HG03457 (cell line): ENCODE results near the gene EPHA4.

Experiments used
- ATAC-seq: cut with Tn5 transposase; IDR thresholded peaks from one replicate; pipeline ENCODE4 v1.9.1; 2021; ENCODE audit warnings: moderate number of reproducible peaks; ENCODE audit not compliant: unreplicated experiment

The EPHA4 gene

GRCh38 chr2:221572821-221573429 lies 821 bp upstream of the EPHA4 start:
- ATAC-seq: peak; percentile 23

GRCh38 chr2:221571551-221572218 lies 419 bp downstream of the EPHA4 start:
- ATAC-seq: no peak

- ATAC-seq: no peak
These were observed 1.0 kb downstream of the EPHA4 start for GRCh38 chr2:221571025-221571550.

- ATAC-seq: no peak
These were observed 1.7 kb downstream of the EPHA4 start for GRCh38 chr2:221570321-221570935.

GRCh38 chr2:221569871-221570270 lies 2.2 kb downstream of the EPHA4 start:
- no peak for ATAC-seq

GRCh38 chr2:221569425-221569845 lies 2.7 kb downstream of the EPHA4 start:
- ATAC-seq: no peak

- no peak for ATAC-seq
These were observed 3.8 kb downstream of the EPHA4 start for GRCh38 chr2:221568299-221568698.

- ATAC-seq: no peak
These were observed 4.3 kb downstream of the EPHA4 start for GRCh38 chr2:221567809-221568208.

GRCh38 chr2:221567231-221567760 lies 4.8 kb downstream of the EPHA4 start:
- ATAC-seq: no peak

GRCh38 chr2:221563270-221563985 lies 8.7 kb downstream of the EPHA4 start:
- ATAC-seq: no peak

- ATAC-seq: no peak
These were observed 9.9 kb downstream of the EPHA4 start for GRCh38 chr2:221562226-221562625.

- ATAC-seq: no peak
These were observed 10.3 kb downstream of the EPHA4 start for GRCh38 chr2:221561770-221562169.

- no peak for ATAC-seq
These were observed 12.1 kb downstream of the EPHA4 start for GRCh38 chr2:221559991-221560390.

GRCh38 chr2:221558107-221558506 lies 14.0 kb downstream of the EPHA4 start:
- no peak for ATAC-seq

GRCh38 chr2:221555494-221555846 lies 16.6 kb downstream of the EPHA4 start:
- ATAC-seq: peak; percentile 28

- ATAC-seq: peak; percentile 95
These were observed 17.2 kb downstream of the EPHA4 start for GRCh38 chr2:221554769-221555493.

- no peak for ATAC-seq
These were observed 18.8 kb downstream of the EPHA4 start for GRCh38 chr2:221553333-221553732.

- ATAC-seq: no peak
These were observed 19.8 kb downstream of the EPHA4 start for GRCh38 chr2:221552291-221552690.

- peak; percentile 40 for ATAC-seq
These were observed 20.2 kb downstream of the EPHA4 start for GRCh38 chr2:221551864-221552263.

GRCh38 chr2:221549143-221549542 lies 23.0 kb downstream of the EPHA4 start:
- peak; percentile 65 for ATAC-seq
